ENCODE data around the gene NPM1.

The NPM1 gene

DNA sequence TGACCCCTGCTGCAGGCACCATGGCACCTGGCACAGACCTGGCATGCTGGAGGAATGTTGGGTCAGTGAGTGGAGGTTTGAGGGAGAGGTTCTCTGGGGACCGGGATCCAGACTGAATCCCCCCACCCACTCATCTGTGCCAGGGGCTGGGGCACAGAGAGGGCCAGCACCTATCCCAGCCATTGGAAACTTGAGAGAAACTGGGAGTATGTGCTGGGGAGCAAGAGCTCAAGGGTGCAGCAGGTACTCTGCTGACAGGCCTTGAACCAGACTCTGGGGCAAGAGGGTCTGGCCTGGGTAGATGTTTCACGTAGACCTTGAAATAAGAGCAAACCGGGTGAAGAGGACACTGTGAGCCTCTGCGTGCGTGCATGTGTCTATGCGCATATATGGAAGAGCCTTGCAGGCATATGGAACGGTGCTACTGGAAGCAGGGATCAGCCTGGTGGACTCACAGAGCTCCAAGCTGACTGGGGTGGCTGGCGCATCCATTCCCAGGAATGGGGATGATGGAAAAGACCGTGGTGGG, 40.6 kb downstream of the NPM1 start:
- no peak for DNase-seq (ENCODE audit: low read depth in 2 of 2)

- DNase-seq (ENCODE audit: low read depth in 2 of 2), result no peak
These were observed 41.3 kb downstream of the NPM1 start for GRCh38 chr5:171428809-171429542.

- no peak for DNase-seq (ENCODE audit: low read depth in 2 of 2)
These were observed 41.9 kb downstream of the NPM1 start for GRCh38 chr5:171429543-171429910.

DNA sequence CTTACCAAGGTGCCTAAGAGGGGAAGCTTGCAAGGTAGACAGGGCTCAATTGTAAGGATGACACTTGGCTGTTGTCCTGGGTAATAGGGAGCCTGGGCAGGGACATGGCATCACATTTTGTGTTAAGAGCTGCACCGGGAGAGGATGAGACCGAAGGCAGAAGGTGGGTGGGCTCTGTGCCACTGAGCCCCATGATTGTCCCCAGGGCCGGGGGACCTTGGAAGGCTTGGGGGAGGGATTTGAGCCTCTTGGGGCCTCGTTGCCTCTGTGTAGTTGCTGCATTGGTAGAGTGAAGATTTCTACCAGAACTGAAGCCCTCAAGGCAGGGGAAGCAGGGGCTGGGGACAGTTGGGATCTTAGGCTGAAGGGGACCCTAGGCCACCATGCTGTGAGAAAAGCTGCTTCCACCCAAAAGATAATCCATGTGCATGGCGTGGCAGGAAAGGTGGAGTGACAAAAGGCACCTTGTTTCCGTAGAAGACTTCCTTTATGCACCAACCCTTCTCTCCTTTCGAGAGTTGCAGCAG, 43.7 kb downstream of the NPM1 start:
- no peak for DNase-seq (ENCODE audit: low read depth in 2 of 2)

DNA sequence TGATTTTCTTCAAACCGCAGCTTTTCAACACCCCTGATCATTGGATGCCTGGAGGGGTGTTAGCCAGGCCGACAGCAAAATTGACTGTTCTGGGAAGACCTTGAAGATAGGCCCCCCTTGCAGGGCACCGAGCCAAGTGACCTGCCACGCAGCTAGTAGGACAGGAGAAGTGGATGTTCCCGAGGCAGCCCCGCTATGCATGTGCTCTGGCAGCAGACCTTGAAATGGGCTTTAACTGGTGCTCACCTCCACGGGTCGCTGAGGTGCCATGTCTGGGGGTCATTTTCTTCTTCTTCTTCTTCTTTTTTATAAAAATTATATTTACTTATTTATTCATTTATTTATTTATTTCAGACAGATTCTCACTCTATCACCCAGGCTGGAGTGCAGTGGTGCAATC, 44.4 kb downstream of the NPM1 start:
- DNase-seq (ENCODE audit: low read depth in 2 of 2), result no peak

DNA sequence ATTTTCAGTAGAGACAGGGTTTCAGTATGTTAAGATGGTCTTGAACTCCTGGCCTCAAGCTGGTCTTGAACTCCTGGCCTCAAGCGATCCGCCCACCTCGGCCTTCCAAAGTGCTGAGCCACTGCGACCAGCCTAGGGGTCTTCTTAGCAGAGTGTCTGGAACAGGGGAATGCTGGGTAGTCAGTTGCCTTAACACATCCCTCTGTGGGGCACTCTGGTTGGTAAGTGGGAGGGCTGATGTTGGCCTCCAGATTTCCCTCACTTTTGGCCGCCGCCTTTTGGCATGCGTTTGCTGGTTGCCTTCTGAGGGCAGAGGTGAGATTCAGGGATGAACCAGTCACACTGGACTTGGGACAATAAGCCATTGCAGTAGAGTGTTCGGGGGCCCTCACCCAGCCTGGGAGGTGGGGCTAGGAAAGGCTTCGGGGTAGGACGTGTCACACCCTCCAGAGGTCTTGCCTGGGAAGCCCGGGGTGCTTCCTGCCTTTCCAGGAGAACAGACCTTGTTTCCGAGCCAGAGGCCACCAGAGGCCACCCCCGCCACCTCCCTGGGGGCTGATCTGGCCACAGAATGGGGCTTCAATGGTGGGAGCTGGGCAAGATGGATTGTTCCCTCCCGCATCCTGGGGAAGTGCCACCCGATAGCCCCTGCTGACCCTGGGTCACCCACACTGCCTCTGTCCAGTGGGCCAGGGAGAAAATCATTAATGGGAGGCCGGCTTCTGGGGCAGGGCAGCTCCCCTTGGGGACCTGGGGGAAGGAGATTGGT, 45.1 kb downstream of the NPM1 start:
- no peak for DNase-seq (ENCODE audit: low read depth in 2 of 2)

- no peak for DNase-seq (ENCODE audit: low read depth in 2 of 2)
These were observed 45.7 kb downstream of the NPM1 start for GRCh38 chr5:171433352-171433698.

- no peak for DNase-seq (ENCODE audit: low read depth in 2 of 2)
These were observed 46.5 kb downstream of the NPM1 start for GRCh38 chr5:171433982-171434676.

- DNase-seq (ENCODE audit: low read depth in 2 of 2), result no peak
These were observed 47.2 kb downstream of the NPM1 start for GRCh38 chr5:171434874-171435273.

DNA sequence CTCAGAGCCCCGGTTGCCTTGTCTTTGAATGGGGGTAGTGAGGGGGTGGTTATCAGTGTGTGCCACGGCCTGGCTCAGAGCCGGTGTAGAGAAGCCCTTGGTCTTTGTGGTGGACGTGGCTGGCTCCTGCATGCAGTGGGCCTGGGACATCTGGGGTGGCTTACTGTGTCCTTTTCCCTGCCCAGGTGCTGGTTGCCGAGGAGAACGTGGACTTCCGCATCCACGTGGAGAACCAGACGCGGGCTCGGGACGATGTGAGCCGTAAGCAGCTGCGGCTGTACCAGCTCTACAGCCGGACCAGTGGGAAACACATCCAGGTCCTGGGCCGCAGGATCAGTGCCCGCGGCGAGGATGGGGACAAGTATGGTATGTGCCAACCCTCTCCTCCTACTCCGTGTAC, 48.3 kb downstream of the NPM1 start:
- no peak for DNase-seq (ENCODE audit: low read depth in 2 of 2)

DNA sequence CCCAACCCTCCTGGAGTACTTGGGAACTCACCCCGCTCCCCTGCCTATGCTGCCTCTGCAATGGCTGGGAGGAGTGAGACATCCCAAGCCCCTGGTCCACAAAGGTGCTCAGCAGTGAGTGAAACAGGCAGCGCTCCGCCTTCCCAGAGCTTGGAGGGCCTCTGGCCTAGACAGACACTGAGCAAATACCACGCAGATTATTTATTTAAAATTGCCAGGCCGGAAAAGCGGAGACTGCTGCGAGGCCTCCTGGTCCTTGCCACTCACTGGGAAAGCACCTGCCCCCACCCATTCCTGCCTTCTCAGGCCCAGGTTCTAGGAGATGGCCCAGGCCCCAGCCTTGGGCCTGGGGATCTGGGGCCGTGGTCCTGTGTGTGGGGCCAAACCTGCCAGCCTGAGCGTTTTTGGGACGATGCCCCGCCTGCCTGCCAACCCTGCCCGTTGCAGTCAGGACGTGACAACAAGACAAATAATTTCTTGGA, 49.2 kb downstream of the NPM1 start:
- no peak for DNase-seq (ENCODE audit: low read depth in 2 of 2)

GRCh38 chr5:171437286-171437821, 49.7 kb downstream of the NPM1 start:
- DNase-seq (ENCODE audit: low read depth in 2 of 2), result no peak

DNA sequence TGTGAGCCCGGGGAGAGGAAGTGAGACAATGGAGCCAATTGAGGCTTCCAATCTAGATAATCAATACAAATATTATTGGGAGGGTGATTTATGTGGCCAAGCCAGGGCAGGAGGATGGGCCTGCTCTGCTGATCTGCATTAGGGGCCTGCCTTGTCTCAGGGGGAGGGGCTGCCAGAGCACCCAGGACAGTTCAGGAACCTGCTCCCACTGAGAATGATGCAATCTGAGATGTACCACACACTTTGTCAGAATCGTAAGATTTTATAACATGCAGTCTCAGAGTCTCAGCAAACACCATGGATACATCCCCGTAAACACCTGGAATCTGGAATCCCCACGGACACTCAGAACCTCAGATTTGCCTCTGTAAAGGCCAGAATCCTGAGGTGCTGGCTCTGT, 51.1 kb downstream of the NPM1 start:
- no peak for DNase-seq (ENCODE audit: low read depth in 2 of 2)

DNA sequence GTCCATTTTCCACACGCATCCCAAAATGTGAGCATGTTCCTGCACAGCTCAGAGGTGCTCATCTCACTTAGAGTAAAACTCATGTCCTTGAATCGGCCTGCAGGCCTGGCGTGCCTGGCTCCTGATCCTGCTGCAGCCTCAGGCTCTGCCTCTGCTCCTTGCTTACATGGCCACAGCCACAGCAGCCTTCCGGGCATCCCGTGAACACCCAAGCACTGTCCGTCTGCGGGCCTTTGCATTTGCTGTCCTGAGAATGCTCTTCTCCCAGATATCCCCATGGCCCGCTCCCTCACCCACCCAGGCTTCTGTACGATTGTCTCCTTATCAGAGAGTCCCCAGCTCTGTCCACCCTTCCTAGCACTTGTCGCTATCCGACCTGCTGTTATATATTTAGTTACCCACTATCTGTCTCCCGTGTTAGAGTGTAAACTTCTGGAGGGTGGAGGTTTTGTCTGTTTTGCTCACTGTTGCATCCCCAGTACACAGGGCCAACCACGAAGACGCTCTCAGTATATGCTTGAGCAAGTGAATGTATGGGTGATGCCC, 53.7 kb downstream of the NPM1 start:
- DNase-seq (ENCODE audit: low read depth in 2 of 2), result no peak

GRCh38 chr5:171442287-171443042, 54.8 kb downstream of the NPM1 start:
- DNase-seq (ENCODE audit: low read depth in 2 of 2), result no peak

GRCh38 chr5:171444582-171444981, 56.9 kb downstream of the NPM1 start:
- no peak for DNase-seq (ENCODE audit: low read depth in 2 of 2)

GRCh38 chr5:171445644-171446516, 58.2 kb downstream of the NPM1 start:
- DNase-seq (ENCODE audit: low read depth in 2 of 2), result no peak

DNA sequence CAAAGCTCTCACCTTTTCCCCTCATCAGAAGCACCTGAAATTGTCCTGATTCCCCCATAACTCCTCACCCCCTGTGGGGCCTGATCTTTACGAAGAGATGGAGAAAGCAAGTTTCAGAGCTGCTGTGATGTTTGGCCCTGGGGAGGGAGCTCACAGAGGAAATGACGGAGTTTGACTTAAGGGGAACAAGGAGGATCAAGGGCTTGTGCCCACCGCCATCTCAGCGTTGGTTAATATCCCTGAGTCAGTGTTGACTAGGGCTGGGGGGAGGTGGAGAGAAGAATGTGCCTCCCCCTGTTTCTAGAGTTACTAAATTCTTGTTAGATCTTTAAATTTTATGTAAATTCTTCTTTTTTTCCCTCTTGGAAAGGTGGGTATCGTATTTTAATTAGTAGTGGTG, 59.6 kb downstream of the NPM1 start:
- no peak for DNase-seq (ENCODE audit: low read depth in 2 of 2)

- no peak for DNase-seq (ENCODE audit: low read depth in 2 of 2)
These were observed 61.8 kb downstream of the NPM1 start for GRCh38 chr5:171449426-171449825.

All from stimulated activated CD4-positive, alpha-beta T cell treated with anti-CD3 and anti-CD28 coated beads, Interleukin-4, amount 100 ng/mL, for 48 hours (primary cell).